AG10803 (cell line): ENCODE data around the gene AQP11.
A peak's percentile ranks its signal among the peaks of the same experiment; 100 is the strongest.

Source experiments
- DNase-seq: peaks from one replicate; pipeline ENCODE4 v3.0.0; 2010; ENCODE audit warnings: low read depth
- H3K4me3 ChIP-seq: 2 replicates; pipeline ENCODE4 v1.5.1; 2011; ENCODE audit warnings: mild to moderate bottlenecking, low read length, control low read depth
- CTCF ChIP-seq: conservative IDR thresholded peaks from 2 replicates; pipeline ENCODE4 v1.5.1; 2011; ENCODE audit warnings: mild to moderate bottlenecking, low read length, control low read depth, inconsistent platforms

AQP11 gene

GRCh38 chr11:77596626-77597025 lies 6.9 kb downstream of the AQP11 start:
- no peak overlapping the region for H3K4me3 ChIP-seq
- no peak for TF ChIP-seq CTCF
- peak; percentile 83 for DNase-seq

GRCh38 chr11:77598195-77598594 lies 8.4 kb downstream of the AQP11 start:
- DNase-seq, result no peak
- no peak for TF ChIP-seq CTCF
- no peak overlapping the region for H3K4me3 ChIP-seq

DNA sequence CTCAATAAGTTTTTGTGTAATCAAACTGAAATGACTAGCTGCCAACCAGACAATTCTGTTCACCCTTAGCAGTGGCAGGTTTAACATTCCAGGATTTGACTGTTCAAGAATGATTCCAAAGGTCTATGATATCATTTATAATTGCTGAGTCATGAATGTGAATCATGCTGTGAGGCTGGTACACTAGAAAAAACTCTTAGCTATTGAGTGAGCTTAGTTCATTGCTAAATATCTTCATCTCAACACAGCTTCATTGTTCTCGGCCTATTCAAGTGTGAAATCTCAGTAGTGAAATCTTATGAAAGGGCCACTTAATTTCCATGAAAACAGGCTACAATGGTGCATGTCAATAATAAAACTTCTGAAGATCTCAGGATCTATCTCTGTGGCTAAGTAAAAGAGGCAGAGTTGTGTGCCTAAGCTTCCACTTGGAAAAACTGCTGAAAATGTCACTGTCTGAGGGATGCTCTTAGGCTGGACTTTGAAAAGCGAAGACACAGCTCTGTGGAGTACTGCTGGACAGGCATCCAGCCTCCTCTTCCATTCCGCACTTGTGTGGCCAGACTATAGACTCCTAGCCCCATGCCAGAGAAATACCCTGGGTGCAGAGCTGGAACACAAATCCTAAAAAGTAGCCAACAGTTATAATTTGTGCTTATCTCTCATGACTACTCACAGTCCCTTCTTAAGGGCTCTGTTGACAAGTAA lies 12.8 kb downstream of the AQP11 start:
- TF ChIP-seq CTCF, result no peak
- no peak overlapping the region for H3K4me3 ChIP-seq
- DNase-seq, result peak; percentile 87

- DNase-seq, result no peak
- TF ChIP-seq CTCF, result no peak
- H3K4me3 ChIP-seq, result no peak overlapping the region
These were observed 14.5 kb downstream of the AQP11 start for GRCh38 chr11:77604281-77604680.

DNA sequence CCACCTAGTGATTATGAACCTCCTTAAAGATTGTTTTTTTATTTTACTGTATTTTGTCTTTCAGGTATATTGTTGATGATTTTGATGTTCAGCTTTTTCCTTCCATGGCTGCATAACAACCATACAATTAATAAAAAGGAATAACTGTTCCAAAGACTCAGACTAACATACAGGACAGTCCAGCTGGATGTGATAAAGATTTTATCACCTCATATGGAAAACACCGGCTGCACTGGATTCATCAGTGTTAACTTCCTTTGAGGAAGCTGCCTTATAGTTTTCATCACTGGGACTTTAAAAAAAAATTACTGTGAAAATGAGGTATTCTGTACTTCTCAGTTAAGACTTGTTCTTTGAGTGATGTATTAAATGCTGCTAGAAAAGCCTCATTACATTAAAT lies 19.5 kb downstream of the AQP11 start:
- no peak for DNase-seq
- TF ChIP-seq CTCF, result no peak

GRCh38 chr11:77611921-77612320 lies 22.2 kb downstream of the AQP11 start:
- DNase-seq, result peak; percentile 46

More for the DNA sequence above, 19.5 kb downstream of the AQP11 start:
- no peak overlapping the region for H3K4me3 ChIP-seq

More at GRCh38 chr11:77611921-77612320, 22.2 kb downstream of the AQP11 start:
- H3K4me3 ChIP-seq, result no peak overlapping the region
- TF ChIP-seq CTCF, result no peak
